CD4-positive, alpha-beta T cell (primary cell): Measurements from ENCODE around the gene SEMA3F. TPM values are rescaled to one million over a fixed set of nuclear protein-coding genes. Genes with fewer than 3 reads are reported as not detected.

Experiments
- ATAC-seq: fragments of 200-7000 bp; cut with Tn5 transposase; one replicate; pipeline ENCODE4 v1.10.0; 2022; ENCODE audit warnings: mild to moderate bottlenecking; ENCODE audit not compliant: poor library complexity
- CTCF ChIA-PET: fragments of 350-600 bp; sonication (Branson Sonifier 250); formaldehyde crosslinking; loops from one replicate; lab custom pipeline; 2021; ENCODE audit warnings: antibody characterized with exemption, inconsistent platforms; lab: Charles Lee
- POLR2A ChIA-PET: fragments of 350-600 bp; sonication (Branson Sonifier 250); formaldehyde crosslinking; loops from one replicate; lab custom pipeline; 2021; ENCODE audit warnings: antibody characterized with exemption, inconsistent platforms; lab: Charles Lee
- DNase-seq, 14 experiments: peaks; one replicate each; pipeline ENCODE4 v3.0.0-alpha.2; 2013 to 2020; ENCODE audit warnings: mixed read lengths in 2 of 14
- H3K27ac ChIP-seq, 2 donors: one replicate each; pipeline versions ENCODE4 v1.5.1 to v1.7.0; 2013; ENCODE audit warnings: low read length in 2 of 2, low read depth in 1 of 2, mild to moderate bottlenecking in 1 of 2
- H3K27me3 ChIP-seq, 2 experiments: 1 replicate in 1 of 2; 2 replicates in 1 of 2; pipeline versions ENCODE4 v1.6.1 to v1.7.0; 2013; ENCODE audit warnings: low read length in 2 of 2, control low read depth in 1 of 2, mild to moderate bottlenecking in 1 of 2, moderate library complexity in 1 of 2; ENCODE audit not compliant: insufficient read depth in 2 of 2, control insufficient read depth in 1 of 2
- H3K36me3 ChIP-seq: one replicate; pipeline ENCODE4 v1.6.1; 2013; ENCODE audit warnings: low read length, control low read depth; ENCODE audit not compliant: insufficient read depth
- H3K4me1 ChIP-seq: one replicate; pipeline ENCODE4 v1.6.1; 2013; ENCODE audit warnings: low read length, control low read depth; ENCODE audit not compliant: insufficient read depth
- H3K4me3 ChIP-seq: one replicate; pipeline ENCODE4 v1.5.1; 2013; ENCODE audit warnings: mild to moderate bottlenecking, low read length, moderate library complexity
- H3K9me3 ChIP-seq, 2 experiments: 1 replicate in 1 of 2; 2 replicates in 1 of 2; pipeline versions ENCODE4 v1.6.1 to v1.7.0; 2013; ENCODE audit warnings: low read length in 2 of 2, mild to moderate bottlenecking in 2 of 2, control low read depth in 1 of 2, moderate library complexity in 1 of 2; ENCODE audit not compliant: control insufficient read depth in 1 of 2, insufficient read depth in 1 of 2
- H3K27ac Mint-ChIP-seq: one replicate; pipeline ENCODE4 v1.8.0; 2020; ENCODE audit warnings: mixed read lengths
- H3K27me3 Mint-ChIP-seq: one replicate; pipeline ENCODE4 v1.8.0; 2021; ENCODE audit warnings: mixed read lengths
- H3K36me3 Mint-ChIP-seq: one replicate; pipeline ENCODE4 v1.8.0; 2021; ENCODE audit warnings: low read depth, mixed read lengths
- H3K4me1 Mint-ChIP-seq: one replicate; pipeline ENCODE4 v1.8.0; 2021; ENCODE audit warnings: low read depth, mixed read lengths
- H3K4me3 Mint-ChIP-seq: one replicate; pipeline ENCODE4 v1.8.0; 2020; ENCODE audit warnings: mild to moderate bottlenecking, mixed read lengths
- H3K9me3 Mint-ChIP-seq: one replicate; pipeline ENCODE4 v1.8.0; 2020; ENCODE audit warnings: mixed read lengths
- intact Hi-C, 2 experiments: fragments of 100-400 bp; cut with DNase I in 1 of 2; cut with micrococcal nuclease in 1 of 2; formaldehyde crosslinking; loops; one replicate each; pipeline versions ENCODE4 v1.15.1 to v1.9.0; 2023 to 2025; cut with DNase I, micrococcal nuclease
- total RNA-seq, 174 experiments: library from RNA in 2 of 174; stranded (reverse) in 2 of 174; gene quantifications; one replicate each; pipeline ENCODE4 v1.2.3 and lab custom pipeline; 2021 to 2026
- TF ChIP-seq, protein P1 (sequence below): fragments of 200-600 bp; IDR thresholded peaks from one replicate; pipeline ENCODE4 v1.8.0; 2022; ENCODE audit warnings: antibody characterized with exemption, mild to moderate bottlenecking

SEMA3F gene
- total RNA-seq, 2 experiments from 2014 or later, result 0.22 to 1.1 TPM

DNA sequence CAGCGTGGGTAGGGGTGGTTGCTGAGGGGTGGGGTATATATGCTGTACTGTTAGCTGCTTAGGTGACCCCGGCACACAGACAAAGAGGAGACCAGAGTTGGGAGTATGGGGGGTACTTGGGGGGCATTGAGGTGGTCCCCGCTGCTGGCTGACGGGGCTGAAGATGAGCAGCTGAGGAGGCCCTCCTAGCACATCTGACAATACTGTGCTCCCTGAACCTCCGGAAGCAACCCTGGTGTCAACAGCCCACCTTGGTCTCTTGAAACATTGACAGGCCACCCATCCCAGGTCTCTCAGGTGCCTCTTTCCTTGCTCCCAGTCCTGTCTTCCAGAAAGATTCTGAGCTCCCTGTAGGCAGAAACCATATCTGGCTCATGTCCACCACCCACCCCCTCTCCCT lies 19.2 kb upstream of the SEMA3F start:
- POLR2A ChIA-PET, result no interaction called here
- Mint-ChIP-seq H3K27ac (no peak overlapping the region), H3K36me3 (no peaks in the 10 kb centered on the region), H3K27me3 (no peaks in the 10 kb centered on the region), H3K9me3 (no peaks in the 10 kb centered on the region), H3K4me3 (no peak overlapping the region), H3K4me1 (peaks cover 8% of the 10 kb centered on the region)
- Histone ChIP-seq H3K36me3 (no peaks in the 10 kb centered on the region), H3K27ac (no peak overlapping the region), H3K4me1 (peaks cover 9% of the 10 kb centered on the region), H3K27me3 (no peaks in the 10 kb centered on the region), H3K4me3 (no peak overlapping the region), H3K9me3 (no peaks in the 10 kb centered on the region)
- intact Hi-C loops, result no loop called here
- TF ChIP-seq, protein P1, sequence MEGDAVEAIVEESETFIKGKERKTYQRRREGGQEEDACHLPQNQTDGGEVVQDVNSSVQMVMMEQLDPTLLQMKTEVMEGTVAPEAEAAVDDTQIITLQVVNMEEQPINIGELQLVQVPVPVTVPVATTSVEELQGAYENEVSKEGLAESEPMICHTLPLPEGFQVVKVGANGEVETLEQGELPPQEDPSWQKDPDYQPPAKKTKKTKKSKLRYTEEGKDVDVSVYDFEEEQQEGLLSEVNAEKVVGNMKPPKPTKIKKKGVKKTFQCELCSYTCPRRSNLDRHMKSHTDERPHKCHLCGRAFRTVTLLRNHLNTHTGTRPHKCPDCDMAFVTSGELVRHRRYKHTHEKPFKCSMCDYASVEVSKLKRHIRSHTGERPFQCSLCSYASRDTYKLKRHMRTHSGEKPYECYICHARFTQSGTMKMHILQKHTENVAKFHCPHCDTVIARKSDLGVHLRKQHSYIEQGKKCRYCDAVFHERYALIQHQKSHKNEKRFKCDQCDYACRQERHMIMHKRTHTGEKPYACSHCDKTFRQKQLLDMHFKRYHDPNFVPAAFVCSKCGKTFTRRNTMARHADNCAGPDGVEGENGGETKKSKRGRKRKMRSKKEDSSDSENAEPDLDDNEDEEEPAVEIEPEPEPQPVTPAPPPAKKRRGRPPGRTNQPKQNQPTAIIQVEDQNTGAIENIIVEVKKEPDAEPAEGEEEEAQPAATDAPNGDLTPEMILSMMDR, result no peak
- CTCF ChIA-PET, result no interaction called here
- no peak for ATAC-seq
- DNase-seq, result no peak

DNA sequence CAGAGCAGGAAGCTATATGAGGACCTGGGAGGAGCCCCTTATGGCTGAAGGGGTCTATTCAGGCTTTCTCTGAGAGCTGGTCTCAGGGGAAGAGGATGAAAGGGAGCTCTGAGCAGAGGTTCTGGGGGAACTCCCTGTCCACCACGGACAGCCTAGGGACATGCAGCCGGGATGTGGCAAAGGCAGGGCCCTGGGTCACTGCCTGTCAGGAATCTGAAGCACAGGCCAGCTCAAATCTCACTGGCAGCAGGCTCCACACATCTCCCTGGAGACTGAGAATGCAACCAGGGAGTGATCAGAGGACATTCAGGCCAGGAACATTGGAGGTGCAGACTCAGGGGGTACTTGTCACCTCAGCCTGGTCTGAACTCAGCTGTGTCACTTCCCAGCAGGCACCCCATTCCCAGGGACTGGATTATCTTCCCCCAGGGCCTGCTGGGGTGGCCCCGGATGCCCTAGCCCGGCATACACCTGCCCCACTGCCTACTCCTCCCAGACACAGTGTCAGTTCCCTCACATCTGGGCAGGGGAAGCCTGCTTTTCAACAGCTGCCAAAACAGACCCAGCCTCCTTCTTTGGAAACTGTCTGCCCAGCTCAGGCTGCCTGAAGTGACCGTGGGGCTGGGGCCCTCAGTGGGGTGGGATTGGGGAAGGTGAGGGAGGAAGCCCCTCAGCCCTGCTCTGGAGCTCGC lies 18.3 kb upstream of the SEMA3F start:
- ChIA-PET CTCF (no interaction called here), POLR2A (no interaction called here)
- Mint-ChIP-seq H3K27me3 (no peaks in the 10 kb centered on the region), H3K36me3 (no peaks in the 10 kb centered on the region), H3K27ac (no peak overlapping the region), H3K4me1 (peaks cover 8% of the 10 kb centered on the region), H3K4me3 (no peak overlapping the region), H3K9me3 (no peaks in the 10 kb centered on the region)
- no peak overlapping the region for H3K27ac ChIP-seq
- DNase-seq (no peak), ATAC-seq (no peak)
- H3K9me3 ChIP-seq, result no peaks in the 10 kb centered on the region
- intact Hi-C loops, result no loop called here
- TF ChIP-seq, protein P1, result no peak
- no peak overlapping the region for H3K4me3 ChIP-seq
- H3K36me3 ChIP-seq, result no peaks in the 10 kb centered on the region
- no peaks in the 10 kb centered on the region for H3K27me3 ChIP-seq
- H3K4me1 ChIP-seq, result peaks cover 9% of the 10 kb centered on the region

DNA sequence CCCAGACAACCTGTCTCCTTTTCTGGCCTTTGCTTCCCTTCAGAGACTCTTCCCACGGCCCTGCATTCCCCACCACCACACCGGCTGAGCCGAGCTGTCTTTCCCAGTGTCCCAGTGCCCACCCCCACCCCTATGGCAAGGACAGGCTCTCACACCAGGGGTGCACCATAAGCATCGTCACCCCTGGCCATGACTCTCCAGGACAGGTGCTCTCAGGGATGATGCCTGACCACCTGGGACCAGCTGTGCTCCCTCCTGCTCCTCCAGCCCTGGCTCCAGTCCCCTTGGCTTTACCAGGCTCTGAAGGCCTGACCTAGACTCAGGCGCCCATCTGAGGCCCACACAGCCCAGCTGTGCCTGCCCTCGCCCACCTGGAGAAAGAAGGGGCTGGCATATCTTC lies 17.6 kb upstream of the SEMA3F start:
- no peak overlapping the region for H3K4me3 Mint-ChIP-seq
- Histone ChIP-seq H3K27ac (no peak overlapping the region), H3K36me3 (no peaks in the 10 kb centered on the region), H3K4me1 (peaks cover 9% of the 10 kb centered on the region), H3K9me3 (no peaks in the 10 kb centered on the region), H3K27me3 (no peaks in the 10 kb centered on the region), H3K4me3 (no peak overlapping the region)
- peaks cover 8% of the 10 kb centered on the region for H3K4me1 Mint-ChIP-seq
- intact Hi-C loops, result no loop called here
- CTCF ChIA-PET, result no interaction called here
- H3K27ac Mint-ChIP-seq, result no peak overlapping the region
- DNase-seq, result no peak
- H3K9me3 Mint-ChIP-seq, result no peaks in the 10 kb centered on the region
- H3K36me3 Mint-ChIP-seq, result no peaks in the 10 kb centered on the region
- TF ChIP-seq, protein P1, result no peak
- no peak for ATAC-seq
- H3K27me3 Mint-ChIP-seq, result no peaks in the 10 kb centered on the region
- POLR2A ChIA-PET, result no interaction called here
